ENCODE measurements around the gene OMD. TPM values are rescaled to one million over a fixed set of nuclear protein-coding genes. Genes with fewer than 3 reads are reported as not detected.

The OMD gene
- total and polyA plus RNA-seq, 7 donors, result 1.0 to 23.9 (median 11.4) TPM; not detected in 1

- H3K27me3 ChIP-seq, result no peaks in the 10 kb centered on the region
- no peak overlapping the region for H3K27ac ChIP-seq
- no peak overlapping the region for H3K4me3 ChIP-seq
- H3K36me3 ChIP-seq, result no peaks in the 10 kb centered on the region
- WGBS, 2 donors, result 95 to 98% methylated on average over 2 of the region's 2 CpGs
- no peaks in the 10 kb centered on the region for H3K9me3 ChIP-seq
- no peak for DNase-seq
- TF ChIP-seq CTCF (IDR thresholded peaks at IDR 0.05), result no peak
- no peak for TF ChIP-seq EP300 (IDR thresholded peaks at IDR 0.05)
- no peak for TF ChIP-seq POLR2AphosphoS5 (IDR thresholded peaks at IDR 0.05)
- TF ChIP-seq POLR2A (IDR thresholded peaks at IDR 0.05), result no peak
- intact Hi-C loops (cut with DNase I), result no loop called here
- H3K4me1 ChIP-seq, result peaks cover 0 to 8% (median 2%) of the 10 kb centered on the region in 4 donors
Observed at GRCh38 chr9:92380603-92381002, 43.7 kb downstream of the OMD start.

- intact Hi-C loops (cut with DNase I), result no loop called here
- Histone ChIP-seq H3K27me3 (no peaks in the 10 kb centered on the region), H3K27ac (no peak overlapping the region), H3K4me1 (no peaks in the 10 kb centered on the region), H3K9me3 (no peaks in the 10 kb centered on the region), H3K36me3 (no peaks in the 10 kb centered on the region), H3K4me3 (no peak overlapping the region)
- 22 to 66% methylated on average over 7 of the region's 7 CpGs for WGBS, 2 donors
- TF ChIP-seq POLR2A (IDR thresholded peaks at IDR 0.05) (no peak), EP300 (IDR thresholded peaks at IDR 0.05) (no peak), CTCF (IDR thresholded peaks at IDR 0.05) (no peak), POLR2AphosphoS5 (IDR thresholded peaks at IDR 0.05) (no peak)
- DNase-seq, result no peak
Observed at GRCh38 chr9:92378865-92379560, 45.3 kb downstream of the OMD start.

GRCh38 chr9:92377876-92378275 is 46.4 kb downstream of the OMD start:
- intact Hi-C loops (cut with DNase I), result no loop called here
- no peak for DNase-seq
- no peaks in the 10 kb centered on the region for H3K36me3 ChIP-seq
- 22 to 53% methylated on average over 2 of the region's 2 CpGs for WGBS, 2 donors
- H3K4me3 ChIP-seq, result no peak overlapping the region
- H3K27me3 ChIP-seq, result no peaks in the 10 kb centered on the region
- TF ChIP-seq EP300 (IDR thresholded peaks at IDR 0.05) (no peak), CTCF (IDR thresholded peaks at IDR 0.05) (no peak), POLR2A (IDR thresholded peaks at IDR 0.05) (no peak), POLR2AphosphoS5 (IDR thresholded peaks at IDR 0.05) (no peak)
- no peaks in the 10 kb centered on the region for H3K4me1 ChIP-seq
- no peak overlapping the region for H3K27ac ChIP-seq
- no peaks in the 10 kb centered on the region for H3K9me3 ChIP-seq

GRCh38 chr9:92373167-92373566 is 51.1 kb downstream of the OMD start:
- peaks cover 0 to 11% (median 5%) of the 10 kb centered on the region in 4 donors for H3K4me1 ChIP-seq
- no peak for DNase-seq
- intact Hi-C loops (cut with DNase I), result no loop called here
- WGBS, 2 donors, result 97 to 98% methylated on average over 2 of the region's 2 CpGs
- TF ChIP-seq CTCF (IDR thresholded peaks at IDR 0.05) (no peak), POLR2A (IDR thresholded peaks at IDR 0.05) (no peak), POLR2AphosphoS5 (IDR thresholded peaks at IDR 0.05) (no peak), EP300 (IDR thresholded peaks at IDR 0.05) (no peak)
- H3K27ac ChIP-seq, result no peak overlapping the region
- H3K4me3 ChIP-seq, result no peak overlapping the region
- no peaks in the 10 kb centered on the region for H3K9me3 ChIP-seq
- H3K36me3 ChIP-seq, result no peaks in the 10 kb centered on the region
- H3K27me3 ChIP-seq, result no peaks in the 10 kb centered on the region

- DNase-seq, result no peak
- TF ChIP-seq EP300 (IDR thresholded peaks at IDR 0.05), result no peak
- no peak for TF ChIP-seq POLR2AphosphoS5 (IDR thresholded peaks at IDR 0.05)
- no peak for TF ChIP-seq CTCF (IDR thresholded peaks at IDR 0.05)
- no peak for TF ChIP-seq POLR2A (IDR thresholded peaks at IDR 0.05)
- intact Hi-C loops (cut with DNase I), result no loop called here
- no peak overlapping the region for H3K4me3 ChIP-seq
- H3K27ac ChIP-seq, result peak overlapping the region in 3 of 4 donors; percentile 34 to 63 (median 46)
- WGBS, 2 donors, result 57 to 82% methylated on average over 2 of the region's 2 CpGs
- no peaks in the 10 kb centered on the region for H3K27me3 ChIP-seq
- H3K4me1 ChIP-seq, result peaks cover 0 to 25% (median 6%) of the 10 kb centered on the region in 4 donors
- no peaks in the 10 kb centered on the region for H3K9me3 ChIP-seq
- H3K36me3 ChIP-seq, result no peaks in the 10 kb centered on the region
Observed at GRCh38 chr9:92369075-92369474, 55.2 kb downstream of the OMD start.

Measured in sigmoid colon (tissue), 7 donors.